ENCODE data around the gene VSTM4. TPM values are rescaled to one million over a fixed set of nuclear protein-coding genes. Genes with fewer than 3 reads are reported as not detected.

The VSTM4 gene
- total and polyA plus RNA-seq, 9 of the 15 experiments (the other 6 are each of a cell fraction or from before 2014, with no cell fraction given): 1.0 to 7.9 (median 3.0) TPM

DNA sequence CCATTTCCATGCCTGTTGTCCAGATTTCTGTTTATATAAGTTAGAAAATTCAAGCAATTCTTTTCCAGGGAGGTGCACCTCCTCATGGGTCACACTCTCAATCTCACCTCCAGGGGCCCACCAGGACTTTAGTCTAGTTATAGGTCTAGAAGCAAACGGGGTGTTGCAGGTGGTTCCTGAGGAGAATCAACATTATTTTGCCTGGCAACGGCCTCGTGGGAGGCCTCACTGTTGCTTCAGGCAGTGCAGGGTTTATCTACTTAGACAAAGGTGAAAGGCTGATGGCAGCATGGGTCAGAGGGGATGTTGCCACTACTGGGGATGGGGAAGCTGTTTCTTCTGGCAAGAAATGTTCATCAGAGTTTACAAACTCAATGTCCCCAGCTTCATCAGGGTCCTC is 119.0 kb downstream of the VSTM4 start:
- DNase-seq (ENCODE audit: extremely low read depth in 1 of 4, low spot score in 3 of 4): no peak
- peaks cover 5 to 10% of the 10 kb centered on the region in 2 experiments; a peak in 4 of 5 replicates for H3K4me1 ChIP-seq (replicated peaks in 1 of 2; ENCODE audit: control insufficient read depth in 2 of 2, insufficient read depth in 2 of 2, low read length in 2 of 2)
- no peaks in the 10 kb centered on the region for H3K9me3 ChIP-seq (replicated peaks; ENCODE audit: control insufficient read depth, insufficient read depth, low read depth, low read length)
- ChIA-PET CTCF (ENCODE audit: low intra/inter-chr PET ratio) (no interaction called here), POLR2A (no interaction called here)
- H4K20me1 ChIP-seq (replicated peaks; ENCODE audit: control insufficient read depth, insufficient read depth, low read length): no peaks in the 10 kb centered on the region
- H3K4me3 ChIP-seq: no peak overlapping the region
- TF ChIP-seq, protein P1, sequence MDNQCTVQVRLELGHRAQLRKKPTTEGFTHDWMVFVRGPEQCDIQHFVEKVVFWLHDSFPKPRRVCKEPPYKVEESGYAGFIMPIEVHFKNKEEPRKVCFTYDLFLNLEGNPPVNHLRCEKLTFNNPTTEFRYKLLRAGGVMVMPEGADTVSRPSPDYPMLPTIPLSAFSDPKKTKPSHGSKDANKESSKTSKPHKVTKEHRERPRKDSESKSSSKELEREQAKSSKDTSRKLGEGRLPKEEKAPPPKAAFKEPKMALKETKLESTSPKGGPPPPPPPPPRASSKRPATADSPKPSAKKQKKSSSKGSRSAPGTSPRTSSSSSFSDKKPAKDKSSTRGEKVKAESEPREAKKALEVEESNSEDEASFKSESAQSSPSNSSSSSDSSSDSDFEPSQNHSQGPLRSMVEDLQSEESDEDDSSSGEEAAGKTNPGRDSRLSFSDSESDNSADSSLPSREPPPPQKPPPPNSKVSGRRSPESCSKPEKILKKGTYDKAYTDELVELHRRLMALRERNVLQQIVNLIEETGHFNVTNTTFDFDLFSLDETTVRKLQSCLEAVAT (IDR thresholded peaks at IDR 0.05): no peak
- TF ChIP-seq SREBF1 (IDR thresholded peaks at IDR 0.05; ENCODE audit: borderline replicate concordance, low read depth, low read length) (no peak), TAF9B (IDR thresholded peaks at IDR 0.05; ENCODE audit: partially characterized antibody) (no peak), ZNF239 (CRISPR knock-in tag; IDR thresholded peaks at IDR 0.05) (no peak), SAFB2 (IDR thresholded peaks at IDR 0.05; ENCODE audit: borderline replicate concordance, low read depth, low read length, severe bottlenecking) (no peak), STAG1 (CRISPR knock-in tag; IDR thresholded peaks at IDR 0.05; ENCODE audit: borderline replicate concordance) (no peak), MTA3 (IDR thresholded peaks at IDR 0.05; ENCODE audit: borderline replicate concordance) (no peak), CBX8 (IDR thresholded peaks at IDR 0.05; ENCODE audit: borderline replicate concordance, extremely low read depth, low read depth, low read length, poor library complexity, severe bottlenecking) (no peak), PPARD (CRISPR knock-in tag; IDR thresholded peaks at IDR 0.05) (no peak)
- TF ChIP-seq, protein P2, sequence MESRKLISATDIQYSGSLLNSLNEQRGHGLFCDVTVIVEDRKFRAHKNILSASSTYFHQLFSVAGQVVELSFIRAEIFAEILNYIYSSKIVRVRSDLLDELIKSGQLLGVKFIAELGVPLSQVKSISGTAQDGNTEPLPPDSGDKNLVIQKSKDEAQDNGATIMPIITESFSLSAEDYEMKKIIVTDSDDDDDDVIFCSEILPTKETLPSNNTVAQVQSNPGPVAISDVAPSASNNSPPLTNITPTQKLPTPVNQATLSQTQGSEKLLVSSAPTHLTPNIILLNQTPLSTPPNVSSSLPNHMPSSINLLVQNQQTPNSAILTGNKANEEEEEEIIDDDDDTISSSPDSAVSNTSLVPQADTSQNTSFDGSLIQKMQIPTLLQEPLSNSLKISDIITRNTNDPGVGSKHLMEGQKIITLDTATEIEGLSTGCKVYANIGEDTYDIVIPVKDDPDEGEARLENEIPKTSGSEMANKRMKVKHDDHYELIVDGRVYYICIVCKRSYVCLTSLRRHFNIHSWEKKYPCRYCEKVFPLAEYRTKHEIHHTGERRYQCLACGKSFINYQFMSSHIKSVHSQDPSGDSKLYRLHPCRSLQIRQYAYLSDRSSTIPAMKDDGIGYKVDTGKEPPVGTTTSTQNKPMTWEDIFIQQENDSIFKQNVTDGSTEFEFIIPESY (CRISPR knock-in tag; IDR thresholded peaks at IDR 0.05): no peak
- TF ChIP-seq, protein P3, sequence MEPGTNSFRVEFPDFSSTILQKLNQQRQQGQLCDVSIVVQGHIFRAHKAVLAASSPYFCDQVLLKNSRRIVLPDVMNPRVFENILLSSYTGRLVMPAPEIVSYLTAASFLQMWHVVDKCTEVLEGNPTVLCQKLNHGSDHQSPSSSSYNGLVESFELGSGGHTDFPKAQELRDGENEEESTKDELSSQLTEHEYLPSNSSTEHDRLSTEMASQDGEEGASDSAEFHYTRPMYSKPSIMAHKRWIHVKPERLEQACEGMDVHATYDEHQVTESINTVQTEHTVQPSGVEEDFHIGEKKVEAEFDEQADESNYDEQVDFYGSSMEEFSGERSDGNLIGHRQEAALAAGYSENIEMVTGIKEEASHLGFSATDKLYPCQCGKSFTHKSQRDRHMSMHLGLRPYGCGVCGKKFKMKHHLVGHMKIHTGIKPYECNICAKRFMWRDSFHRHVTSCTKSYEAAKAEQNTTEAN (CRISPR knock-in tag; IDR thresholded peaks at IDR 0.05): no peak
- TF ChIP-seq, protein P4, sequence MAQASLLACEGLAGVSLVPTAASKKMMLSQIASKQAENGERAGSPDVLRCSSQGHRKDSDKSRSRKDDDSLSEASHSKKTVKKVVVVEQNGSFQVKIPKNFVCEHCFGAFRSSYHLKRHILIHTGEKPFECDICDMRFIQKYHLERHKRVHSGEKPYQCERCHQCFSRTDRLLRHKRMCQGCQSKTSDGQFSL (CRISPR knock-in tag; IDR thresholded peaks at IDR 0.05): no peak
- TF ChIP-seq, protein P4 (tag; IDR thresholded peaks at IDR 0.05): no peak
- H2AFZ ChIP-seq (ENCODE audit: low read depth, low read length): no peak overlapping the region
- no peak overlapping the region for H3K9ac ChIP-seq (ENCODE audit: insufficient read depth in 1 of 2, low read depth in 2 of 2, low read length in 2 of 2)
- in situ Hi-C loops (cut with MboI): no loop called here
- 3% methylated on average over 3 of the region's 3 CpGs for WGBS (ENCODE audit: insufficient coverage, low coverage, missing lambda C conversion rate)
- no peaks in the 10 kb centered on the region for H3K79me2 ChIP-seq (ENCODE audit: control insufficient read depth, insufficient read depth, low read length)
- intact Hi-C loops (cut with micrococcal nuclease): no loop called here
- no peaks in the 10 kb centered on the region for H3K36me3 ChIP-seq (ENCODE audit: control insufficient read depth, insufficient read depth, low read length)
- BruUV-seq (replicated peaks): no TSS peak
- no peaks in the 10 kb centered on the region for H3K9me1 ChIP-seq (ENCODE audit: control insufficient read depth, insufficient read depth, low read length)
- ATAC-seq: no peak
- no peak overlapping the region for H3K27ac ChIP-seq (ENCODE audit: extremely low read depth, low read depth, low read length)
- H3K27me3 ChIP-seq (ENCODE audit: control insufficient read depth in 2 of 2, insufficient read depth in 2 of 2, low read length in 2 of 2): peaks cover 6 to 9% of the 10 kb centered on the region in 2 experiments; a peak in 2 of 5 replicates
- no peak overlapping the region for H3K4me2 ChIP-seq (ENCODE audit: insufficient read depth, low read length)
- FAIRE-seq: no peak
